Panc1 (cell line): ENCODE results near the gene FBXL17. TPM values are rescaled to one million over a fixed set of nuclear protein-coding genes. Genes with fewer than 3 reads are reported as not detected.

ENCODE experiments used
- ATAC-seq: fragments of 200-7000 bp; cut with Tn5 transposase; 2 replicates; pipeline ENCODE4 v1.9.1; 2020; ENCODE audit warnings: mild to moderate bottlenecking, moderate library complexity
- BruUV-seq: library from RNA; stranded (reverse); fragments of 400-500 nt; replicated peaks from 2 replicates; lab custom pipeline; 2021; lab: Mats Ljungman, UMichigan
- CTCF ChIA-PET: fragments of 300-600 bp; sonication (Branson Sonifier 250); formaldehyde crosslinking; loops from one replicate; lab custom pipeline; 2022; ENCODE audit warnings: antibody characterized with exemption; lab: Charles Lee
- POLR2A ChIA-PET: fragments of 300-600 bp; sonication (Branson Sonifier 250); formaldehyde crosslinking; loops from one replicate; lab custom pipeline; 2022; ENCODE audit warnings: antibody characterized with exemption; lab: Charles Lee
- DNase-seq: peaks from one replicate; pipeline ENCODE4 v3.0.0-alpha.2; 2010; ENCODE audit warnings: low read depth, low spot score
- H3K27ac ChIP-seq: 2 replicates; pipeline ENCODE4 v1.5.1; 2011; ENCODE audit warnings: mild to moderate bottlenecking, low read length, inconsistent platforms
- H3K27me3 ChIP-seq: fragments of 200-500 bp; sonication (Bioruptor generic); 2 replicates; pipeline ENCODE4 v1.6.0; 2014; ENCODE audit warnings: low read length, inconsistent platforms; ENCODE audit not compliant: control insufficient read depth, insufficient read depth
- H3K36me3 ChIP-seq: fragments of 200-500 bp; sonication (Bioruptor generic); 2 replicates; pipeline ENCODE4 v1.5.1; 2014; ENCODE audit warnings: inconsistent platforms, mild to moderate bottlenecking, low read length, moderate library complexity; ENCODE audit not compliant: control insufficient read depth, insufficient read depth
- H3K4me1 ChIP-seq: 2 replicates; pipeline ENCODE4 v1.5.1; 2011; ENCODE audit warnings: inconsistent platforms, mild to moderate bottlenecking, low read length, moderate library complexity; ENCODE audit not compliant: control insufficient read depth, insufficient read depth
- H3K4me3 ChIP-seq, 2 experiments: 2 replicates each; pipeline ENCODE4 v1.5.1; 2011 to 2012; ENCODE audit warnings: low read depth in 2 of 2, low read length in 2 of 2, mild to moderate bottlenecking in 2 of 2, inconsistent platforms in 1 of 2, moderate library complexity in 1 of 2
- H3K9me3 ChIP-seq: fragments of 200-500 bp; sonication (Bioruptor generic); 2 replicates; pipeline ENCODE4 v1.5.1; 2014; ENCODE audit warnings: low read depth, mild to moderate bottlenecking, inconsistent platforms, low read length, moderate library complexity; ENCODE audit not compliant: control insufficient read depth, insufficient read depth
- POLR2AphosphoS5 ChIP-seq: IDR thresholded peaks from 2 replicates; pipeline ENCODE4 v1.6.1; 2012; ENCODE audit warnings: mild to moderate bottlenecking, low read depth, low read length, moderate library complexity
- SIN3A ChIP-seq: IDR thresholded peaks from 2 replicates; pipeline ENCODE4 v1.6.1; 2012; ENCODE audit warnings: low read depth, mild to moderate bottlenecking, low read length, moderate library complexity, borderline replicate concordance; ENCODE audit not compliant: insufficient read depth
- TCF7L2 ChIP-seq: IDR thresholded peaks from 2 replicates; pipeline ENCODE4 v1.6.1; 2011; ENCODE audit warnings: mild to moderate bottlenecking, low read depth, low read length, inconsistent platforms
- in situ Hi-C: cut with HindIII; loops from 2 replicates; pipeline ENCODE4 v1.10.0; 2016; ENCODE audit warnings: low sequenced_read_pairs, low pct_unique_long_range_greater_than_20kb
- intact Hi-C: fragments of 100-400 bp; cut with micrococcal nuclease; formaldehyde crosslinking; loops from one replicate; pipeline ENCODE4 v1.10.0; 2022; ENCODE audit not compliant: unreplicated experiment
- total RNA-seq: library from RNA; stranded (reverse); gene quantifications from one replicate; pipeline ENCODE4 v1.2.1, GENCODE V29; 2021; ENCODE audit not compliant: unreplicated experiment
- TF ChIP-seq, protein P1 (sequence below): fragments of 450-650 bp; IDR thresholded peaks from 2 replicates; pipeline ENCODE4 v1.5.1; 2017; ENCODE audit warnings: mild to moderate bottlenecking
- TF ChIP-seq, protein P2 (sequence below), 2 experiments: IDR thresholded peaks; 2 replicates each; pipeline ENCODE4 v1.6.1; 2011 to 2012; ENCODE audit warnings: low read depth in 2 of 2, control low read depth in 1 of 2, low read length in 1 of 2, mild to moderate bottlenecking in 1 of 2, moderate library complexity in 1 of 2; ENCODE audit not compliant: insufficient read depth in 1 of 2

Gene FBXL17
- total RNA-seq, 1 experiment from 2014 or later = 17.4 TPM

DNA sequence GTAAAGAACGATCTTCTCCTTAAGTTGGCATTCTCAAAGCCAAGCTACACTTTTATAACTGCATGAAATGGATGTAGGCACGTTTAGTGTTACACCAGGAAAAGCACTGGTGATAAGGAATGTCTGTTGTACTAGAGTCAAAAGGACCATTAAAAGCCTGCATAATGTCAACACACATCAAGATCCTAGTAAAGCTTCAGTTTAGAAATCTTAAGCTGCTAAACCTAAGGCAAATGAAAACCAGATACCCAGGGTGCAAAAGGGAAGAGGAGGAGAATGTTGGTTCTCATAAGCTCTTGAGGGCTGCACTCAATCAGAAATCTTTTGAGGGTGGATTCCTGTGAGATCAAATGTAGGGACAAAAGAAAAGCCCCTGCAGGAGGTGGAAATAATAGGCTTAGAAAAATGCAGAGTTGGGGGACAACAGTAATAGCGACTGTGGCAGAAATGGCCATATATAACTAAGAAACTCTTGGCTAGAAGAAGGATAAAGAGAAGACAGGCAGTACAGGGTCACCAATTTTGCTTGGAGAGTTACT, 148.2 kb downstream of the FBXL17 start:
- DNase-seq = no peak
- POLR2A ChIA-PET = no interaction called here
- Histone ChIP-seq H3K4me1 (no peaks in the 10 kb centered on the region), H3K36me3 (no peaks in the 10 kb centered on the region), H3K9me3 (no peaks in the 10 kb centered on the region), H3K27ac (no peak overlapping the region), H3K27me3 (no peaks in the 10 kb centered on the region), H3K4me3 (no peak overlapping the region)
- no TSS peak for BruUV-seq
- CTCF ChIA-PET = no interaction called here
- TF ChIP-seq SIN3A (no peak), POLR2AphosphoS5 (no peak), TCF7L2 (no peak)
- TF ChIP-seq, protein P1, sequence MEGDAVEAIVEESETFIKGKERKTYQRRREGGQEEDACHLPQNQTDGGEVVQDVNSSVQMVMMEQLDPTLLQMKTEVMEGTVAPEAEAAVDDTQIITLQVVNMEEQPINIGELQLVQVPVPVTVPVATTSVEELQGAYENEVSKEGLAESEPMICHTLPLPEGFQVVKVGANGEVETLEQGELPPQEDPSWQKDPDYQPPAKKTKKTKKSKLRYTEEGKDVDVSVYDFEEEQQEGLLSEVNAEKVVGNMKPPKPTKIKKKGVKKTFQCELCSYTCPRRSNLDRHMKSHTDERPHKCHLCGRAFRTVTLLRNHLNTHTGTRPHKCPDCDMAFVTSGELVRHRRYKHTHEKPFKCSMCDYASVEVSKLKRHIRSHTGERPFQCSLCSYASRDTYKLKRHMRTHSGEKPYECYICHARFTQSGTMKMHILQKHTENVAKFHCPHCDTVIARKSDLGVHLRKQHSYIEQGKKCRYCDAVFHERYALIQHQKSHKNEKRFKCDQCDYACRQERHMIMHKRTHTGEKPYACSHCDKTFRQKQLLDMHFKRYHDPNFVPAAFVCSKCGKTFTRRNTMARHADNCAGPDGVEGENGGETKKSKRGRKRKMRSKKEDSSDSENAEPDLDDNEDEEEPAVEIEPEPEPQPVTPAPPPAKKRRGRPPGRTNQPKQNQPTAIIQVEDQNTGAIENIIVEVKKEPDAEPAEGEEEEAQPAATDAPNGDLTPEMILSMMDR = no peak
- TF ChIP-seq, protein P2, sequence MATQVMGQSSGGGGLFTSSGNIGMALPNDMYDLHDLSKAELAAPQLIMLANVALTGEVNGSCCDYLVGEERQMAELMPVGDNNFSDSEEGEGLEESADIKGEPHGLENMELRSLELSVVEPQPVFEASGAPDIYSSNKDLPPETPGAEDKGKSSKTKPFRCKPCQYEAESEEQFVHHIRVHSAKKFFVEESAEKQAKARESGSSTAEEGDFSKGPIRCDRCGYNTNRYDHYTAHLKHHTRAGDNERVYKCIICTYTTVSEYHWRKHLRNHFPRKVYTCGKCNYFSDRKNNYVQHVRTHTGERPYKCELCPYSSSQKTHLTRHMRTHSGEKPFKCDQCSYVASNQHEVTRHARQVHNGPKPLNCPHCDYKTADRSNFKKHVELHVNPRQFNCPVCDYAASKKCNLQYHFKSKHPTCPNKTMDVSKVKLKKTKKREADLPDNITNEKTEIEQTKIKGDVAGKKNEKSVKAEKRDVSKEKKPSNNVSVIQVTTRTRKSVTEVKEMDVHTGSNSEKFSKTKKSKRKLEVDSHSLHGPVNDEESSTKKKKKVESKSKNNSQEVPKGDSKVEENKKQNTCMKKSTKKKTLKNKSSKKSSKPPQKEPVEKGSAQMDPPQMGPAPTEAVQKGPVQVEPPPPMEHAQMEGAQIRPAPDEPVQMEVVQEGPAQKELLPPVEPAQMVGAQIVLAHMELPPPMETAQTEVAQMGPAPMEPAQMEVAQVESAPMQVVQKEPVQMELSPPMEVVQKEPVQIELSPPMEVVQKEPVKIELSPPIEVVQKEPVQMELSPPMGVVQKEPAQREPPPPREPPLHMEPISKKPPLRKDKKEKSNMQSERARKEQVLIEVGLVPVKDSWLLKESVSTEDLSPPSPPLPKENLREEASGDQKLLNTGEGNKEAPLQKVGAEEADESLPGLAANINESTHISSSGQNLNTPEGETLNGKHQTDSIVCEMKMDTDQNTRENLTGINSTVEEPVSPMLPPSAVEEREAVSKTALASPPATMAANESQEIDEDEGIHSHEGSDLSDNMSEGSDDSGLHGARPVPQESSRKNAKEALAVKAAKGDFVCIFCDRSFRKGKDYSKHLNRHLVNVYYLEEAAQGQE (IDR thresholded peaks at IDR 0.05; ENCODE audit: insufficient read depth in 1 of 2, low read depth in 2 of 2, low read length in 1 of 2) = no peak
- intact Hi-C loops (no loop called here), in situ Hi-C loops (no loop called here)
- no peak for ATAC-seq

DNA sequence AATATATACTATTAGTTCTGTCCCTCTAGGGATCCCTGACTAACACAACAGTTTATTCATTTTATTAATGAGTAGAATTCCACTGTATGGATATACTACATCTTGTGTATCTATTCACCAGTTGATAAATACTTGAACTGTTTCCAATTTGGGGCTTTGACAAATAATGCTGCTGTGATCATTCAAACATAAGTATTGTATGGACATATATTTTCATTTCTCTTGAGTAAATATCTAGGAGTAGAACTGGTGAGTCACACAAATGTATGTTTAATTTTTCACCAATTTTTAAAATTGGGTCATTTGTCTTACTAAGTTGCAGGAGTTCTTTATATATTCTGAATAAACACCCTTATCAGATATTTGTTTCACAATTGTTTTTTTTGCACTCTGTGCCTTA, 149.1 kb downstream of the FBXL17 start:
- in situ Hi-C loops (no loop called here), intact Hi-C loops (no loop called here)
- ATAC-seq = no peak
- TF ChIP-seq TCF7L2 = no peak
- no peak for TF ChIP-seq POLR2AphosphoS5
- TF ChIP-seq, protein P1 = no peak
- TF ChIP-seq SIN3A = no peak
- TF ChIP-seq, protein P2 (IDR thresholded peaks at IDR 0.05; ENCODE audit: insufficient read depth in 1 of 2, low read depth in 2 of 2, low read length in 1 of 2) = no peak
- ChIA-PET POLR2A (no interaction called here), CTCF (no interaction called here)
- Histone ChIP-seq H3K36me3 (no peaks in the 10 kb centered on the region), H3K27ac (no peak overlapping the region), H3K4me3 (no peak overlapping the region), H3K9me3 (no peaks in the 10 kb centered on the region), H3K27me3 (no peaks in the 10 kb centered on the region), H3K4me1 (no peaks in the 10 kb centered on the region)
- no TSS peak for BruUV-seq
- DNase-seq = no peak
